Breast epithelium (tissue), 4 donors: ENCODE data around the gene MYO1A. TPM values are rescaled to one million over a fixed set of nuclear protein-coding genes. Genes with fewer than 3 reads are reported as not detected.

Experiments used
- DNase-seq, 2 donors: peaks; one replicate each; pipeline ENCODE4 v3.0.0-alpha.2; 2019; ENCODE audit warnings: low spot score in 2 of 2
- H3K27ac ChIP-seq, 2 donors: fragments of 200-600 bp; sonication (generic) in 1 of 2; one replicate each; pipeline ENCODE4 v1.5.1; 2016 to 2019; ENCODE audit warnings: mild to moderate bottlenecking in 1 of 2
- H3K27me3 ChIP-seq, 2 donors: fragments of 200-600 bp; sonication (generic) in 1 of 2; one replicate each; pipeline versions ENCODE4 v1.5.1 to v1.6.0; 2017 to 2019; ENCODE audit warnings: control low read depth in 1 of 2, mild to moderate bottlenecking in 1 of 2
- H3K36me3 ChIP-seq: fragments of 200-600 bp; one replicate; pipeline ENCODE4 v1.5.1; 2019
- H3K4me1 ChIP-seq, 2 donors: fragments of 200-600 bp; sonication (generic); one replicate each; pipeline ENCODE4 v1.5.1; 2016 to 2019; ENCODE audit warnings: control low read depth in 1 of 2
- H3K4me3 ChIP-seq, 3 donors: fragments of 200-600 bp; sonication (generic); 1 replicate in 2 of 3; 2 replicates in 1 of 3; pipeline ENCODE4 v1.5.1; 2016 to 2019; ENCODE audit warnings: mild to moderate bottlenecking in 3 of 3, moderate library complexity in 2 of 3
- H3K9me3 ChIP-seq, 2 donors: fragments of 200-600 bp; sonication (generic) in 1 of 2; one replicate each; pipeline ENCODE4 v1.5.1; 2016 to 2019; ENCODE audit warnings: control low read depth in 1 of 2
- POLR2A ChIP-seq: fragments of 450-650 bp; IDR thresholded peaks from one replicate; pipeline ENCODE4 v1.6.1; 2016; ENCODE audit warnings: antibody characterized with exemption, mild to moderate bottlenecking, moderate library complexity
- POLR2AphosphoS5 ChIP-seq, 3 donors: sonication (generic); formaldehyde crosslinking; IDR thresholded peaks; one replicate each; pipeline ENCODE4 v1.6.1; 2017; ENCODE audit warnings: antibody characterized with exemption in 3 of 3
- intact Hi-C: fragments of 100-400 bp; cut with DNase I; formaldehyde crosslinking; loops from one replicate; pipeline ENCODE4 v1.15.1; 2023; ENCODE audit warnings: low total_unique reads
- total RNA-seq, 3 donors: library from RNA; depleted of rRNA; stranded (reverse); fragments of >200 nt; gene quantifications; one replicate each; pipeline ENCODE4 v1.1.0, GENCODE V29; 2016
- TF ChIP-seq, protein P1 (sequence below), 3 donors: fragments of 450-650 bp; IDR thresholded peaks; one replicate each; pipeline ENCODE4 v1.5.1; 2016 to 2017; ENCODE audit warnings: antibody characterized with exemption in 3 of 3, mild to moderate bottlenecking in 3 of 3, moderate library complexity in 3 of 3

Gene MYO1A
- total RNA-seq, 3 donors from 2014 or later, result 0.15 to 2.2 (median 0.98) TPM

GRCh38 chr12:57040750-57041149 lies 9.2 kb downstream of the MYO1A start:
- DNase-seq, result no peak
- H3K9me3 ChIP-seq, result no peaks in the 10 kb centered on the region
- intact Hi-C loops, result no loop called here
- TF ChIP-seq POLR2AphosphoS5 (IDR thresholded peaks at IDR 0.05) (no peak), POLR2A (no peak)
- H3K4me1 ChIP-seq, result no peaks in the 10 kb centered on the region
- no peaks in the 10 kb centered on the region for H3K27me3 ChIP-seq
- H3K27ac ChIP-seq, result no peak overlapping the region
- H3K4me3 ChIP-seq, result no peak overlapping the region
- no peaks in the 10 kb centered on the region for H3K36me3 ChIP-seq

- DNase-seq, result no peak
- TF ChIP-seq, protein P1, sequence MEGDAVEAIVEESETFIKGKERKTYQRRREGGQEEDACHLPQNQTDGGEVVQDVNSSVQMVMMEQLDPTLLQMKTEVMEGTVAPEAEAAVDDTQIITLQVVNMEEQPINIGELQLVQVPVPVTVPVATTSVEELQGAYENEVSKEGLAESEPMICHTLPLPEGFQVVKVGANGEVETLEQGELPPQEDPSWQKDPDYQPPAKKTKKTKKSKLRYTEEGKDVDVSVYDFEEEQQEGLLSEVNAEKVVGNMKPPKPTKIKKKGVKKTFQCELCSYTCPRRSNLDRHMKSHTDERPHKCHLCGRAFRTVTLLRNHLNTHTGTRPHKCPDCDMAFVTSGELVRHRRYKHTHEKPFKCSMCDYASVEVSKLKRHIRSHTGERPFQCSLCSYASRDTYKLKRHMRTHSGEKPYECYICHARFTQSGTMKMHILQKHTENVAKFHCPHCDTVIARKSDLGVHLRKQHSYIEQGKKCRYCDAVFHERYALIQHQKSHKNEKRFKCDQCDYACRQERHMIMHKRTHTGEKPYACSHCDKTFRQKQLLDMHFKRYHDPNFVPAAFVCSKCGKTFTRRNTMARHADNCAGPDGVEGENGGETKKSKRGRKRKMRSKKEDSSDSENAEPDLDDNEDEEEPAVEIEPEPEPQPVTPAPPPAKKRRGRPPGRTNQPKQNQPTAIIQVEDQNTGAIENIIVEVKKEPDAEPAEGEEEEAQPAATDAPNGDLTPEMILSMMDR (IDR thresholded peaks at IDR 0.05), result no peak
- TF ChIP-seq POLR2AphosphoS5 (IDR thresholded peaks at IDR 0.05) (no peak), POLR2A (no peak)
- Histone ChIP-seq H3K27me3 (no peaks in the 10 kb centered on the region), H3K36me3 (no peaks in the 10 kb centered on the region), H3K4me3 (no peak overlapping the region), H3K4me1 (no peaks in the 10 kb centered on the region), H3K27ac (no peak overlapping the region), H3K9me3 (no peaks in the 10 kb centered on the region)
- intact Hi-C loops, result no loop called here
Measured at GRCh38 chr12:57040211-57040610, 9.7 kb downstream of the MYO1A start.

DNA sequence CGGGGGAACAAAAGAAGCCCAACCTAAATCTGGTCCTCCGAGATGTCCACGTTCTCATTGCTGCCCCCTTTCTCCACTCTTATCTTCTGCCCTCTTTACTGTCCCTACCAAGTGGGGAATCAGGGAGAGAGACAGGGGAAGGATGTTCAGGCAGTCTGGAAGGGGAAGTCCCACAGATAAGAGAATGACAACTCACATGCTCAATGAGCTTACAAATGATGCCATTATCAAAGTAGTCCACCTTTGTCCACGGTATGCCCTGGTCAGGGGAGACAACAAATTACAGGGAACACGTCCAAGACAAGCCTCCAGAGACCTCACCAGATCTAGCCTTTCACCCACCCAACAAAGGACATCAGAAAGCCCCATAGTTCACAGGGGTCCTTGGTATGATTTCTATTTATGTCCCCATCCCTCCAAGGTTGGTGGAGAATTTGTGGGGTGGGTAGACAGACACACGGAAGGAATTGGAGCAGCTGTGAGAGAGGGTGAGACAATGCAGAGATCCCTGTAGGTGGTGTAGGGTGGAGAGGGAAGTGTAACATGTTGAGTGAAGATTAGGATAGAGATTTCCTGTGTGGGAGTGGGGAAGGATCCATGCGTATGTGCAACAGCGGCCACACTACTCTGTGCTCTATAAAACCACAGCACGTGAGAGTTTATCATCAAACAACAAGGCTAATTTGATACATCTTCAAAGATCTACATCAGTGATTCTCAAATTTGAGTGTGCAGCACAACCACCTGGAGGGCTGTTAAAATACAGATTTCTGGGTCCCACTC lies 10.7 kb downstream of the MYO1A start:
- DNase-seq, result no peak
- TF ChIP-seq, protein P1 (IDR thresholded peaks at IDR 0.05), result no peak
- no peak for TF ChIP-seq POLR2AphosphoS5 (IDR thresholded peaks at IDR 0.05)
- H3K9me3 ChIP-seq, result no peaks in the 10 kb centered on the region
- no peaks in the 10 kb centered on the region for H3K36me3 ChIP-seq
- intact Hi-C loops, result no loop called here
- no peak overlapping the region for H3K4me3 ChIP-seq
- no peak overlapping the region for H3K27ac ChIP-seq
- no peaks in the 10 kb centered on the region for H3K27me3 ChIP-seq
- no peaks in the 10 kb centered on the region for H3K4me1 ChIP-seq

DNA sequence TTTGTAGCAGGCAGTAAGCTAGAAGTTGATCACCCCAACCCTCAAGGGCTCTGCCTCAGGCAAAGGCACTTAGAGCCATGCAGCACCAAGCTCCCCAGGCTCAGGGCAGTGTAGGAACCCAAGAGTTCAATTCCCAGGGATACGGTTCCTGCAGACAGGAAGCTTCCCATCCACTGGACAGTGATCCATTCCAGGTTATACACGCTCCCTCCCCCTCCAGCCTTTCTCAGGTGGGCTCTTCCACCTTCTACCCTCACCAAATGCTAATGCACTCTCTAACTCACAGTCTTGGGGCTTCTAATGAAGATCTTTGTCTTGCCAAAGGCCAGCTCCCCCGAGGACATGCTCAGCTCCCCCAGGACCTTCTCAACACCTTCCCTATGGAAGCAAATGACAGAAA lies 12.7 kb downstream of the MYO1A start:
- no peaks in the 10 kb centered on the region for H3K36me3 ChIP-seq
- intact Hi-C loops, result no loop called here
- H3K9me3 ChIP-seq, result no peaks in the 10 kb centered on the region
- no peak for DNase-seq
- H3K4me3 ChIP-seq, result no peak overlapping the region
- no peak overlapping the region for H3K27ac ChIP-seq
- H3K4me1 ChIP-seq, result no peaks in the 10 kb centered on the region
- H3K27me3 ChIP-seq, result no peaks in the 10 kb centered on the region
- TF ChIP-seq, protein P1 (IDR thresholded peaks at IDR 0.05), result no peak
- no peak for TF ChIP-seq POLR2AphosphoS5 (IDR thresholded peaks at IDR 0.05)

DNA sequence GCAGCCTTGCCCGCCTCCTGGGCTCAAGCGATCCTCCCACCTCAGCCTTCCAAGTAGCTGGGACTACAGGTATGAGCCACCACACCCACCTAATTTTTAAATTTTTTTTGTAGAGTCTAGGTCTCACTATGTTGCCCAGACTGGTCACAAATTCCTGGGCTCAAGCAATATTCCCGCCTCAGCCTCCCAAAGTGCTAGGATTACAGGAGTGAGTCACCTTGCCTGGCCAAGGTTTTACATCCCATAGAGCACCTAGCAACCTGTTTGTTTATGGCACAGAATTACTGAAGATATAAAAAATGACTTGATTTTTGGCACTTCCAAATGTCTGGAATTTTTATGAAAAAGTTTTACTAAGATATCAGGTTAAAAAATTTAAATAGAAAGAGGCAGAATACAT lies 16.5 kb downstream of the MYO1A start:
- intact Hi-C loops, result no loop called here
- no peaks in the 10 kb centered on the region for H3K4me1 ChIP-seq
- no peaks in the 10 kb centered on the region for H3K27me3 ChIP-seq
- H3K36me3 ChIP-seq, result no peaks in the 10 kb centered on the region
- H3K4me3 ChIP-seq, result no peak overlapping the region
- no peak overlapping the region for H3K27ac ChIP-seq
- no peak for DNase-seq
- H3K9me3 ChIP-seq, result no peaks in the 10 kb centered on the region
- TF ChIP-seq, protein P1 (IDR thresholded peaks at IDR 0.05), result no peak
- TF ChIP-seq POLR2A, result no peak
- TF ChIP-seq POLR2AphosphoS5 (IDR thresholded peaks at IDR 0.05), result no peak
